K562 (cell line): Measurements from ENCODE around the gene PRDX2. TPM values are rescaled to one million over a fixed set of nuclear protein-coding genes. Genes with fewer than 3 reads are reported as not detected.

Experiments
- COPS2 ChIP-seq: fragments of 450-650 bp; conservative IDR thresholded peaks from 2 replicates; pipeline ENCODE4 v1.6.1; 2016; ENCODE audit warnings: mild to moderate bottlenecking, moderate library complexity
- DACH1 ChIP-seq: fragments of 450-650 bp; IDR thresholded peaks from 2 replicates; pipeline ENCODE4 v1.6.1; 2018; ENCODE audit not compliant: partially characterized antibody
- GTF2F1 ChIP-seq: IDR thresholded peaks from 2 replicates; pipeline ENCODE4 v1.6.1; 2011; ENCODE audit warnings: low read depth, low read length, improper control_type of control experiment
- KDM2B ChIP-seq: fragments of 250-450 bp; sonication (Bioruptor Pico); IDR thresholded peaks from 2 replicates; pipeline ENCODE4 v1.8.0; 2021; ENCODE audit warnings: mild to moderate bottlenecking, moderate library complexity
- NRF1 ChIP-seq, 2 experiments: fragments of 450-650 bp; IDR thresholded peaks in 1 of 2; conservative IDR thresholded peaks in 1 of 2; 2 replicates each; pipeline ENCODE4 v1.6.1; 2014; ENCODE audit warnings: mild to moderate bottlenecking in 2 of 2
- PREB ChIP-seq: sonication (generic); formaldehyde crosslinking; IDR thresholded peaks from 2 replicates; pipeline ENCODE4 v1.8.1; 2023; ENCODE audit warnings: mild to moderate bottlenecking, missing genetic modification reagents
- RB1 ChIP-seq: fragments of 450-650 bp; IDR thresholded peaks from 2 replicates; pipeline ENCODE4 v1.6.1; 2017; ENCODE audit warnings: low read depth, mild to moderate bottlenecking
- ZNF583 ChIP-seq: fragments of 250-450 bp; sonication (Bioruptor Pico); IDR thresholded peaks from 2 replicates; pipeline ENCODE4 v1.4.0; 2020
- polyA plus RNA-seq, 8 experiments: library from polyadenylated mRNA; depleted of rRNA in 4 of 8; stranded (reverse) in 5 of 8; unstranded in 3 of 8; fragments of >200 nt; fragmentation: Nextera tagmentation in 2 of 8; fragmentation: Illumina TruSeq in 1 of 8; extraction: Ambion mirVana in 2 of 8; extraction: Trizol in 1 of 8; gene quantifications; 2 replicates each; pipeline versions ENCODE4 v1.2.1 to v1.2.3, GENCODE V29; 2011 to 2014; ENCODE audit warnings: inconsistent platforms in 1 of 8, missing spikeins in 1 of 8
- total RNA-seq, 7 experiments: library from RNA; depleted of rRNA in 6 of 7; stranded (reverse); fragments of >200 nt in 6 of 7; fragmentation: Illumina TruSeq in 2 of 7; extraction: Trizol in 2 of 7; gene quantifications; 2 replicates each; pipeline versions ENCODE4 v1.2.1 to v1.2.3, GENCODE V29; 2011 to 2021; ENCODE audit warnings: low replicate concordance in 1 of 7
- TF ChIP-seq, protein P1 (sequence below): fragments of 450-650 bp; conservative IDR thresholded peaks from 2 replicates; pipeline ENCODE4 v1.6.1; 2016; ENCODE audit warnings: missing genetic modification characterization, low read depth, mild to moderate bottlenecking, missing compliant biosample characterization, moderate library complexity
- TF ChIP-seq, protein P2 (sequence below), 2 experiments: fragments of 450-650 bp; IDR thresholded peaks; 2 replicates each; pipeline ENCODE4 v1.6.1; 2016
- TF ChIP-seq, protein P3 (sequence below), 3 experiments: fragments of 200-800 bp in 1 of 3; fragments of 250-450 bp in 1 of 3; fragments of 450-650 bp in 1 of 3; sonication (Bioruptor Pico) in 1 of 3; sonication (Bioruptor generic) in 1 of 3; formaldehyde crosslinking in 1 of 3; IDR thresholded peaks; 2 replicates each; pipeline versions ENCODE4 v1.6.1 to v1.8.0; 2016 to 2022; ENCODE audit warnings: mild to moderate bottlenecking in 2 of 3, missing genetic modification characterization in 2 of 3, missing compliant biosample characterization in 1 of 3, moderate library complexity in 1 of 3
- TF ChIP-seq, protein P4 (sequence below): sonication (generic); formaldehyde crosslinking; IDR thresholded peaks from 2 replicates; pipeline ENCODE4 v1.8.1; 2023; ENCODE audit warnings: mild to moderate bottlenecking, missing genetic modification reagents
- TF ChIP-seq, protein P5 (sequence below): fragments of 450-650 bp; IDR thresholded peaks from 2 replicates; pipeline ENCODE4 v1.6.1; 2016; ENCODE audit warnings: missing biosample characterization, missing genetic modification characterization
- TF ChIP-seq, protein P6 (sequence below): fragments of 200-800 bp; sonication (Bioruptor generic); IDR thresholded peaks from 2 replicates; pipeline ENCODE4 v1.6.1; 2017; ENCODE audit warnings: missing genetic modification characterization, missing compliant biosample characterization

The PRDX2 gene
- total and polyA plus RNA-seq, 9 of the 15 experiments (the other 6 are each of a cell fraction or from before 2014, with no cell fraction given): 206 to 1,183 (median 415) TPM

DNA sequence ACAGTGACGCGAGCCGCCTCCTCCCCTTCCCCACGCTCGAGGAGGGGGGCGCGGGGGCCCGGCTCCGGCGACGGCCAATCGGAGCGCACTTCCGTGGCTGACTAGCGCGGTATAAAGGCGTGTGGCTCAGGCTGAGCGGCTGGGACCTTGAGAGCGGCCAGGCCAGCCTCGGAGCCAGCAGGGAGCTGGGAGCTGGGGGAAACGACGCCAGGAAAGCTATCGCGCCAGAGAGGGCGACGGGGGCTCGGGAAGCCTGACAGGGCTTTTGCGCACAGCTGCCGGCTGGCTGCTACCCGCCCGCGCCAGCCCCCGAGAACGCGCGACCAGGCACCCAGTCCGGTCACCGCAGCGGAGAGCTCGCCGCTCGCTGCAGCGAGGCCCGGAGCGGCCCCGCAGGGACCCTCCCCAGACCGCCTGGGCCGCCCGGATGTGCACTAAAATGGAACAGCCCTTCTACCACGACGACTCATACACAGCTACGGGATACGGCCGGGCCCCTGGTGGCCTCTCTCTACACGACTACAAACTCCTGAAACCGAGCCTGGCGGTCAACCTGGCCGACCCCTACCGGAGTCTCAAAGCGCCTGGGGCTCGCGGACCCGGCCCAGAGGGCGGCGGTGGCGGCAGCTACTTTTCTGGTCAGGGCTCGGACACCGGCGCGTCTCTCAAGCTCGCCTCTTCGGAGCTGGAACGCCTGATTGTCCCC, 10.1 kb downstream of the PRDX2 start, which contains the start of gene JUNB (continued):
- TF ChIP-seq, protein P1, sequence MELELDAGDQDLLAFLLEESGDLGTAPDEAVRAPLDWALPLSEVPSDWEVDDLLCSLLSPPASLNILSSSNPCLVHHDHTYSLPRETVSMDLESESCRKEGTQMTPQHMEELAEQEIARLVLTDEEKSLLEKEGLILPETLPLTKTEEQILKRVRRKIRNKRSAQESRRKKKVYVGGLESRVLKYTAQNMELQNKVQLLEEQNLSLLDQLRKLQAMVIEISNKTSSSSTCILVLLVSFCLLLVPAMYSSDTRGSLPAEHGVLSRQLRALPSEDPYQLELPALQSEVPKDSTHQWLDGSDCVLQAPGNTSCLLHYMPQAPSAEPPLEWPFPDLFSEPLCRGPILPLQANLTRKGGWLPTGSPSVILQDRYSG (tag): no peak
- TF ChIP-seq, protein P2, sequence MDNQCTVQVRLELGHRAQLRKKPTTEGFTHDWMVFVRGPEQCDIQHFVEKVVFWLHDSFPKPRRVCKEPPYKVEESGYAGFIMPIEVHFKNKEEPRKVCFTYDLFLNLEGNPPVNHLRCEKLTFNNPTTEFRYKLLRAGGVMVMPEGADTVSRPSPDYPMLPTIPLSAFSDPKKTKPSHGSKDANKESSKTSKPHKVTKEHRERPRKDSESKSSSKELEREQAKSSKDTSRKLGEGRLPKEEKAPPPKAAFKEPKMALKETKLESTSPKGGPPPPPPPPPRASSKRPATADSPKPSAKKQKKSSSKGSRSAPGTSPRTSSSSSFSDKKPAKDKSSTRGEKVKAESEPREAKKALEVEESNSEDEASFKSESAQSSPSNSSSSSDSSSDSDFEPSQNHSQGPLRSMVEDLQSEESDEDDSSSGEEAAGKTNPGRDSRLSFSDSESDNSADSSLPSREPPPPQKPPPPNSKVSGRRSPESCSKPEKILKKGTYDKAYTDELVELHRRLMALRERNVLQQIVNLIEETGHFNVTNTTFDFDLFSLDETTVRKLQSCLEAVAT (IDR thresholded peaks at IDR 0.05): peak; percentile 81 to 84; a peak in 3 of 4 replicates
- peak; percentile 91 for TF ChIP-seq RB1
- TF ChIP-seq, protein P3, sequence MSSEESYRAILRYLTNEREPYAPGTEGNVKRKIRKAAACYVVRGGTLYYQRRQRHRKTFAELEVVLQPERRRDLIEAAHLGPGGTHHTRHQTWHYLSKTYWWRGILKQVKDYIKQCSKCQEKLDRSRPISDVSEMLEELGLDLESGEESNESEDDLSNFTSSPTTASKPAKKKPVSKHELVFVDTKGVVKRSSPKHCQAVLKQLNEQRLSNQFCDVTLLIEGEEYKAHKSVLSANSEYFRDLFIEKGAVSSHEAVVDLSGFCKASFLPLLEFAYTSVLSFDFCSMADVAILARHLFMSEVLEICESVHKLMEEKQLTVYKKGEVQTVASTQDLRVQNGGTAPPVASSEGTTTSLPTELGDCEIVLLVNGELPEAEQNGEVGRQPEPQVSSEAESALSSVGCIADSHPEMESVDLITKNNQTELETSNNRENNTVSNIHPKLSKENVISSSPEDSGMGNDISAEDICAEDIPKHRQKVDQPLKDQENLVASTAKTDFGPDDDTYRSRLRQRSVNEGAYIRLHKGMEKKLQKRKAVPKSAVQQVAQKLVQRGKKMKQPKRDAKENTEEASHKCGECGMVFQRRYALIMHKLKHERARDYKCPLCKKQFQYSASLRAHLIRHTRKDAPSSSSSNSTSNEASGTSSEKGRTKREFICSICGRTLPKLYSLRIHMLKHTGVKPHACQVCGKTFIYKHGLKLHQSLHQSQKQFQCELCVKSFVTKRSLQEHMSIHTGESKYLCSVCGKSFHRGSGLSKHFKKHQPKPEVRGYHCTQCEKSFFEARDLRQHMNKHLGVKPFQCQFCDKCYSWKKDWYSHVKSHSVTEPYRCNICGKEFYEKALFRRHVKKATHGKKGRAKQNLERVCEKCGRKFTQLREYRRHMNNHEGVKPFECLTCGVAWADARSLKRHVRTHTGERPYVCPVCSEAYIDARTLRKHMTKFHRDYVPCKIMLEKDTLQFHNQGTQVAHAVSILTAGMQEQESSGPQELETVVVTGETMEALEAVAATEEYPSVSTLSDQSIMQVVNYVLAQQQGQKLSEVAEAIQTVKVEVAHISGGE (CRISPR knock-in tag; IDR thresholded peaks at IDR 0.05): no peak; a peak in 1 of 6 replicates
- peak; percentile 97 for TF ChIP-seq GTF2F1
- peak; percentile 66 to 75 for TF ChIP-seq NRF1 (conservative IDR thresholded peaks at IDR 0.05 in 1 of 2, IDR thresholded peaks at IDR 0.05 in 1 of 2)
- TF ChIP-seq, protein P4, sequence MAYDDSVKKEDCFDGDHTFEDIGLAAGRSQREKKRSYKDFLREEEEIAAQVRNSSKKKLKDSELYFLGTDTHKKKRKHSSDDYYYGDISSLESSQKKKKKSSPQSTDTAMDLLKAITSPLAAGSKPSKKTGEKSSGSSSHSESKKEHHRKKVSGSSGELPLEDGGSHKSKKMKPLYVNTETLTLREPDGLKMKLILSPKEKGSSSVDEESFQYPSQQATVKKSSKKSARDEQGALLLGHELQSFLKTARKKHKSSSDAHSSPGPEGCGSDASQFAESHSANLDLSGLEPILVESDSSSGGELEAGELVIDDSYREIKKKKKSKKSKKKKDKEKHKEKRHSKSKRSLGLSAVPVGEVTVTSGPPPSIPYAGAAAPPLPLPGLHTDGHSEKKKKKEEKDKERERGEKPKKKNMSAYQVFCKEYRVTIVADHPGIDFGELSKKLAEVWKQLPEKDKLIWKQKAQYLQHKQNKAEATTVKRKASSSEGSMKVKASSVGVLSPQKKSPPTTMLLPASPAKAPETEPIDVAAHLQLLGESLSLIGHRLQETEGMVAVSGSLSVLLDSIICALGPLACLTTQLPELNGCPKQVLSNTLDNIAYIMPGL (CRISPR knock-in tag): no peak
- TF ChIP-seq, protein P5, sequence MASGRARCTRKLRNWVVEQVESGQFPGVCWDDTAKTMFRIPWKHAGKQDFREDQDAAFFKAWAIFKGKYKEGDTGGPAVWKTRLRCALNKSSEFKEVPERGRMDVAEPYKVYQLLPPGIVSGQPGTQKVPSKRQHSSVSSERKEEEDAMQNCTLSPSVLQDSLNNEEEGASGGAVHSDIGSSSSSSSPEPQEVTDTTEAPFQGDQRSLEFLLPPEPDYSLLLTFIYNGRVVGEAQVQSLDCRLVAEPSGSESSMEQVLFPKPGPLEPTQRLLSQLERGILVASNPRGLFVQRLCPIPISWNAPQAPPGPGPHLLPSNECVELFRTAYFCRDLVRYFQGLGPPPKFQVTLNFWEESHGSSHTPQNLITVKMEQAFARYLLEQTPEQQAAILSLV (tag): no peak
- TF ChIP-seq PREB (CRISPR knock-in tag): peak; percentile 16; the same call in 1 of the 2 replicates
- TF ChIP-seq DACH1: no peak
- TF ChIP-seq COPS2: no peak
- peak; percentile 71 for TF ChIP-seq KDM2B
- no peak for TF ChIP-seq ZNF583 (CRISPR knock-in tag)
- TF ChIP-seq, protein P6, sequence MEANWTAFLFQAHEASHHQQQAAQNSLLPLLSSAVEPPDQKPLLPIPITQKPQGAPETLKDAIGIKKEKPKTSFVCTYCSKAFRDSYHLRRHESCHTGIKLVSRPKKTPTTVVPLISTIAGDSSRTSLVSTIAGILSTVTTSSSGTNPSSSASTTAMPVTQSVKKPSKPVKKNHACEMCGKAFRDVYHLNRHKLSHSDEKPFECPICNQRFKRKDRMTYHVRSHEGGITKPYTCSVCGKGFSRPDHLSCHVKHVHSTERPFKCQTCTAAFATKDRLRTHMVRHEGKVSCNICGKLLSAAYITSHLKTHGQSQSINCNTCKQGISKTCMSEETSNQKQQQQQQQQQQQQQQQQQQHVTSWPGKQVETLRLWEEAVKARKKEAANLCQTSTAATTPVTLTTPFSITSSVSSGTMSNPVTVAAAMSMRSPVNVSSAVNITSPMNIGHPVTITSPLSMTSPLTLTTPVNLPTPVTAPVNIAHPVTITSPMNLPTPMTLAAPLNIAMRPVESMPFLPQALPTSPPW: peak; percentile 100
